Ectodermal cell (in vitro differentiated cells): ENCODE results near the gene WDFY4.

Experiments
- H3K27ac ChIP-seq: 2 replicates; pipeline ENCODE4 v1.7.0; 2013; ENCODE audit warnings: mild to moderate bottlenecking, low read depth, low read length; ENCODE audit not compliant: insufficient read depth, poor library complexity, severe bottlenecking
- H3K27me3 ChIP-seq: 2 replicates; pipeline ENCODE4 v1.7.0; 2013; ENCODE audit warnings: mild to moderate bottlenecking, low read length; ENCODE audit not compliant: insufficient read depth, control insufficient read depth, poor library complexity, severe bottlenecking
- H3K36me3 ChIP-seq: one replicate; pipeline ENCODE4 v1.7.0; 2013; ENCODE audit warnings: low read length; ENCODE audit not compliant: control insufficient read depth, insufficient read depth
- H3K4me1 ChIP-seq: one replicate; pipeline ENCODE4 v1.7.0; 2013; ENCODE audit warnings: low read length; ENCODE audit not compliant: control insufficient read depth, insufficient read depth
- H3K4me3 ChIP-seq: 2 replicates; pipeline ENCODE4 v1.7.0; 2013; ENCODE audit warnings: low read depth, low read length, control low read depth; ENCODE audit not compliant: insufficient read depth
- H3K9me3 ChIP-seq: 2 replicates; pipeline ENCODE4 v1.7.0; 2013; ENCODE audit warnings: mild to moderate bottlenecking, low read length, moderate library complexity; ENCODE audit not compliant: control insufficient read depth
- WGBS, 2 experiments: methylation state at CpG; one replicate each; pipeline ENCODE4 v1.1.7; 2013; ENCODE audit warnings: missing lambda C conversion rate in 2 of 2; 5-methylcytosine and 5-hydroxymethylcytosine counted together

Gene WDFY4

GRCh38 chr10:48806342-48806741, 121.7 kb downstream of the WDFY4 start:
- Histone ChIP-seq H3K4me3 (no peak overlapping the region), H3K9me3 (no peaks in the 10 kb centered on the region), H3K4me1 (no peaks in the 10 kb centered on the region), H3K27me3 (no peaks in the 10 kb centered on the region), H3K27ac (no peak overlapping the region), H3K36me3 (no peaks in the 10 kb centered on the region)
- 69 to 72% methylated on average over 4 of the region's 4 CpGs for WGBS, 2 experiments

- H3K4me3 ChIP-seq: no peak overlapping the region
- no peak overlapping the region for H3K27ac ChIP-seq
- H3K36me3 ChIP-seq: no peaks in the 10 kb centered on the region
- no peaks in the 10 kb centered on the region for H3K27me3 ChIP-seq
- H3K9me3 ChIP-seq: no peaks in the 10 kb centered on the region
- no peaks in the 10 kb centered on the region for H3K4me1 ChIP-seq
- 83 to 88% methylated on average over 2 of the region's 2 CpGs for WGBS, 2 experiments
Measured at GRCh38 chr10:48807791-48808470, 123.3 kb downstream of the WDFY4 start.

- WGBS, 2 experiments: 85 to 93% methylated on average over 2 of the region's 2 CpGs
- Histone ChIP-seq H3K27ac (no peak overlapping the region), H3K36me3 (no peaks in the 10 kb centered on the region), H3K27me3 (no peaks in the 10 kb centered on the region), H3K4me1 (no peaks in the 10 kb centered on the region), H3K4me3 (no peak overlapping the region), H3K9me3 (no peaks in the 10 kb centered on the region)
Measured at GRCh38 chr10:48809261-48809660, 124.6 kb downstream of the WDFY4 start.

GRCh38 chr10:48811461-48811860, 126.8 kb downstream of the WDFY4 start:
- H3K9me3 ChIP-seq: no peaks in the 10 kb centered on the region
- H3K36me3 ChIP-seq: no peaks in the 10 kb centered on the region
- no peak overlapping the region for H3K4me3 ChIP-seq
- H3K4me1 ChIP-seq: no peaks in the 10 kb centered on the region
- H3K27me3 ChIP-seq: no peaks in the 10 kb centered on the region
- H3K27ac ChIP-seq: no peak overlapping the region
- 91% methylated on average over 5 of the region's 5 CpGs for WGBS, 2 experiments

GRCh38 chr10:48811917-48812316, 127.2 kb downstream of the WDFY4 start:
- 90 to 95% methylated on average over 4 of the region's 4 CpGs for WGBS, 2 experiments
- no peak overlapping the region for H3K27ac ChIP-seq
- H3K4me1 ChIP-seq: no peaks in the 10 kb centered on the region
- H3K9me3 ChIP-seq: no peaks in the 10 kb centered on the region
- no peak overlapping the region for H3K4me3 ChIP-seq
- H3K36me3 ChIP-seq: no peaks in the 10 kb centered on the region
- H3K27me3 ChIP-seq: no peaks in the 10 kb centered on the region

- Histone ChIP-seq H3K4me1 (no peaks in the 10 kb centered on the region), H3K27ac (no peak overlapping the region), H3K4me3 (no peak overlapping the region), H3K9me3 (no peaks in the 10 kb centered on the region), H3K27me3 (no peaks in the 10 kb centered on the region), H3K36me3 (no peaks in the 10 kb centered on the region)
- 88 to 100% methylated on average over 1 of the region's 1 CpG for WGBS, 2 experiments
Measured at GRCh38 chr10:48813291-48813690, 128.6 kb downstream of the WDFY4 start.

GRCh38 chr10:48813825-48814224, 129.2 kb downstream of the WDFY4 start:
- no peaks in the 10 kb centered on the region for H3K4me1 ChIP-seq
- H3K27me3 ChIP-seq: no peaks in the 10 kb centered on the region
- H3K36me3 ChIP-seq: no peaks in the 10 kb centered on the region
- H3K27ac ChIP-seq: no peak overlapping the region
- H3K4me3 ChIP-seq: no peak overlapping the region
- 93 to 94% methylated on average over 3 of the region's 3 CpGs for WGBS, 2 experiments
- H3K9me3 ChIP-seq: no peaks in the 10 kb centered on the region

- H3K27me3 ChIP-seq: no peaks in the 10 kb centered on the region
- H3K36me3 ChIP-seq: no peaks in the 10 kb centered on the region
- no peak overlapping the region for H3K27ac ChIP-seq
- WGBS, 2 experiments: 50 to 70% methylated on average over 1 of the region's 1 CpG
- H3K4me1 ChIP-seq: no peaks in the 10 kb centered on the region
- H3K9me3 ChIP-seq: no peaks in the 10 kb centered on the region
- no peak overlapping the region for H3K4me3 ChIP-seq
Measured at GRCh38 chr10:48814933-48815332, 130.3 kb downstream of the WDFY4 start.

- Histone ChIP-seq H3K27me3 (no peaks in the 10 kb centered on the region), H3K9me3 (no peaks in the 10 kb centered on the region), H3K4me1 (no peaks in the 10 kb centered on the region), H3K36me3 (no peaks in the 10 kb centered on the region), H3K27ac (no peak overlapping the region), H3K4me3 (no peak overlapping the region)
- WGBS, 2 experiments: 91 to 95% methylated on average over 10 of the region's 10 CpGs
Measured at GRCh38 chr10:48817141-48817540, 132.5 kb downstream of the WDFY4 start.

- H3K27ac ChIP-seq: no peak overlapping the region
- no peaks in the 10 kb centered on the region for H3K27me3 ChIP-seq
- 95 to 96% methylated on average over 2 of the region's 2 CpGs for WGBS, 2 experiments
- H3K9me3 ChIP-seq: no peaks in the 10 kb centered on the region
- H3K36me3 ChIP-seq: no peaks in the 10 kb centered on the region
- H3K4me3 ChIP-seq: no peak overlapping the region
- H3K4me1 ChIP-seq: no peaks in the 10 kb centered on the region
Measured at GRCh38 chr10:48818081-48818480, 133.4 kb downstream of the WDFY4 start.
